OCI-LY7 (cell line): Measurements from ENCODE around the gene MCTP2. TPM values are rescaled to one million over a fixed set of nuclear protein-coding genes. Genes with fewer than 3 reads are reported as not detected.

Experiments
- BruUV-seq: library from RNA; stranded (reverse); fragments of 400-500 nt; replicated peaks from 2 replicates; lab custom pipeline; 2021; lab: Mats Ljungman, UMichigan
- CTCF ChIA-PET: fragments of 300-600 bp; sonication (Branson Sonifier 250); formaldehyde crosslinking; loops from one replicate; lab custom pipeline; 2022; ENCODE audit warnings: antibody characterized with exemption; ENCODE audit not compliant: unreplicated experiment; lab: Charles Lee
- POLR2A ChIA-PET: fragments of 300-600 bp; sonication (Branson Sonifier 250); formaldehyde crosslinking; loops from one replicate; lab custom pipeline; 2022; ENCODE audit warnings: antibody characterized with exemption; lab: Charles Lee
- DNase-seq: peaks from one replicate; pipeline ENCODE4 v3.0.0-alpha.2; 2015; ENCODE audit warnings: low spot score
- H2AFZ ChIP-seq: fragments of 200-600 bp; sonication (generic), shearing (Covaris generic); 2 replicates; pipeline ENCODE4 v1.6.1; 2014; ENCODE audit warnings: mild to moderate bottlenecking, antibody characterized with exemption, low read length, moderate library complexity
- H3K27ac ChIP-seq: fragments of 200-600 bp; sonication (generic); 2 replicates; pipeline ENCODE4 v1.5.1; 2014; ENCODE audit warnings: mixed run types, low read depth, mild to moderate bottlenecking, moderate library complexity, low read length, inconsistent platforms; ENCODE audit not compliant: poor library complexity, severe bottlenecking
- H3K36me3 ChIP-seq: fragments of 200-600 bp; sonication (generic); 2 replicates; pipeline ENCODE4 v1.6.1; 2014; ENCODE audit warnings: mild to moderate bottlenecking, antibody characterized with exemption, low read length, moderate library complexity, mixed read lengths; ENCODE audit not compliant: insufficient read depth
- H3K4me1 ChIP-seq: fragments of 200-600 bp; sonication (generic); 2 replicates; pipeline ENCODE4 v1.5.1; 2014; ENCODE audit warnings: mild to moderate bottlenecking, low read length; ENCODE audit not compliant: insufficient read depth, poor library complexity, severe bottlenecking
- H3K4me2 ChIP-seq: fragments of 200-600 bp; sonication (generic); 2 replicates; pipeline ENCODE4 v1.6.1; 2014; ENCODE audit warnings: mild to moderate bottlenecking, low read length
- H3K4me3 ChIP-seq: fragments of 200-600 bp; sonication (generic); 2 replicates; pipeline ENCODE4 v1.5.1; 2014; ENCODE audit warnings: mild to moderate bottlenecking, low read depth, low read length; ENCODE audit not compliant: poor library complexity, severe bottlenecking
- H3K79me2 ChIP-seq: fragments of 200-600 bp; sonication (generic); 2 replicates; pipeline ENCODE4 v1.6.1; 2016; ENCODE audit warnings: low read depth, mild to moderate bottlenecking, low read length, moderate library complexity, mixed read lengths; ENCODE audit not compliant: insufficient read depth
- H3K9me2 ChIP-seq: fragments of 200-600 bp; sonication (generic); 2 replicates; pipeline ENCODE4 v1.6.1; 2016; ENCODE audit warnings: mild to moderate bottlenecking, low read length, mixed read lengths; ENCODE audit not compliant: insufficient read depth
- H3K9me3 ChIP-seq: fragments of 200-600 bp; sonication (generic); 2 replicates; pipeline ENCODE4 v1.6.1; 2014; ENCODE audit warnings: mild to moderate bottlenecking, mixed run types, low read length, mixed read lengths
- H4K20me1 ChIP-seq: fragments of 200-600 bp; sonication (generic); 2 replicates; pipeline ENCODE4 v1.6.1; 2014; ENCODE audit warnings: mild to moderate bottlenecking, antibody characterized with exemption, low read length, moderate library complexity, mixed read lengths; ENCODE audit not compliant: insufficient read depth
- EZH2phosphoT487 ChIP-seq: fragments of 200-600 bp; sonication (generic); IDR thresholded peaks from 2 replicates; pipeline ENCODE4 v1.6.1; 2018; ENCODE audit warnings: low read depth, borderline replicate concordance, mild to moderate bottlenecking, mixed run types, antibody characterized with exemption, low read length, moderate library complexity, mixed read lengths
- intact Hi-C: fragments of 100-400 bp; cut with micrococcal nuclease; formaldehyde crosslinking; loops from one replicate; pipeline ENCODE4 v1.10.0; 2022; ENCODE audit not compliant: unreplicated experiment
- total RNA-seq, 2 experiments: library from RNA; depleted of rRNA in 1 of 2; stranded (reverse); fragments of >200 nt in 1 of 2; shearing (Covaris generic) in 1 of 2; gene quantifications; 2 replicates each; pipeline ENCODE4 v1.2.3, GENCODE V29; 2014 to 2022
- TF ChIP-seq, protein P1 (sequence below): fragments of 200-600 bp; sonication (generic); conservative IDR thresholded peaks from 2 replicates; pipeline ENCODE4 v1.5.1; 2014; ENCODE audit warnings: mild to moderate bottlenecking, antibody characterized with exemption, low read length, moderate library complexity, mixed read lengths

The MCTP2 gene
- total RNA-seq, 2 experiments from 2014 or later: 73.2 to 90.6 TPM

DNA sequence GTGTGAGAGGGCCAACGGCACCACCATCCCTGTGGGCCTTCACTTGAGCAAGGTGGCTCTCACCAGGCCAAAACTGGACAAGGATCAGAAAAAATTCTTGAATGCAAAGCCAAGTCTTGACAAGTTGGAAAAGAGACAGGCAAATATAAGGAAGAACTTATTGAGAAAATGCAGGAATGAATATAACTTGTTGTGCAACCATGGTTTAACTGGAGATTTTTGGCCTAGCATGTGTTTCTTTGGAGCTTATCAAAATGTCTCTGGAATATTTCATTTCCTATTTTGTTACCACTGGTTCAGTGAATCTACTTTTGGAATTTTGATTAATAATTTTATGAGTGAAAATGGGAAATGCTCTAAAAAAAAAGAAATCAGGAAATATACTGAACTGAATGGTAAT lies 42.5 kb downstream of the MCTP2 start:
- TF ChIP-seq EZH2phosphoT487: no peak
- TF ChIP-seq, protein P1, sequence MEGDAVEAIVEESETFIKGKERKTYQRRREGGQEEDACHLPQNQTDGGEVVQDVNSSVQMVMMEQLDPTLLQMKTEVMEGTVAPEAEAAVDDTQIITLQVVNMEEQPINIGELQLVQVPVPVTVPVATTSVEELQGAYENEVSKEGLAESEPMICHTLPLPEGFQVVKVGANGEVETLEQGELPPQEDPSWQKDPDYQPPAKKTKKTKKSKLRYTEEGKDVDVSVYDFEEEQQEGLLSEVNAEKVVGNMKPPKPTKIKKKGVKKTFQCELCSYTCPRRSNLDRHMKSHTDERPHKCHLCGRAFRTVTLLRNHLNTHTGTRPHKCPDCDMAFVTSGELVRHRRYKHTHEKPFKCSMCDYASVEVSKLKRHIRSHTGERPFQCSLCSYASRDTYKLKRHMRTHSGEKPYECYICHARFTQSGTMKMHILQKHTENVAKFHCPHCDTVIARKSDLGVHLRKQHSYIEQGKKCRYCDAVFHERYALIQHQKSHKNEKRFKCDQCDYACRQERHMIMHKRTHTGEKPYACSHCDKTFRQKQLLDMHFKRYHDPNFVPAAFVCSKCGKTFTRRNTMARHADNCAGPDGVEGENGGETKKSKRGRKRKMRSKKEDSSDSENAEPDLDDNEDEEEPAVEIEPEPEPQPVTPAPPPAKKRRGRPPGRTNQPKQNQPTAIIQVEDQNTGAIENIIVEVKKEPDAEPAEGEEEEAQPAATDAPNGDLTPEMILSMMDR: no peak
- CTCF ChIA-PET: no interaction called here
- Histone ChIP-seq H3K4me3 (no peak overlapping the region), H3K4me1 (peaks cover 70% of the 10 kb centered on the region), H3K4me2 (no peak overlapping the region), H3K79me2 (peaks cover 80% of the 10 kb centered on the region; the same call in 1 of the 2 replicates), H4K20me1 (no peaks in the 10 kb centered on the region), H3K27ac (no peak overlapping the region), H3K9me3 (no peaks in the 10 kb centered on the region), H2AFZ (no peak overlapping the region), H3K36me3 (no peaks in the 10 kb centered on the region; the same call in 1 of the 2 replicates), H3K9me2 (no peaks in the 10 kb centered on the region)
- no TSS peak for BruUV-seq
- intact Hi-C loops: no loop called here
- no peak for DNase-seq
- POLR2A ChIA-PET: interaction anchor here (0.7 to 2.0 kb wide), 3 partner anchors 10 to 15 kb away, joined by 3 to 4 read pairs (median 4); no protein-coding TSS in a partner anchor

DNA sequence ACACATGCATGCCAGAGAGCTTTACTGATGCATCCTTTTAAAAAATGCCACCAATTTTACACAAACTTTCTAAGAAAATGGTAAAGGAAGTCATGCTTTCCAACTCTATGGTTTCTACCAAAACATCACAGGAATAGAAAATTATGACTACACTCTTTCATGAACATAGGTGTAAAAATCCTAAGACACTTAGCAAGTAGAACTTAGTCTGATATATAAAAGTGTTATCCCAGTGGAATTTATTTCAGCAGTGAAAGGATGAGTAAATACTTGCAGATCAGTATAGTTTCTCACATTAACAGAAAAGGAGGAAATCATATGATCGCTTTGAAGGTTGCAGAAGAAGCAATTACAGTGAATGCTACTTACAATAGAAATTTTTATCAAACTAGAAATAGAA lies 43.4 kb downstream of the MCTP2 start:
- Histone ChIP-seq H3K4me2 (no peak overlapping the region), H3K9me2 (no peaks in the 10 kb centered on the region), H2AFZ (no peak overlapping the region), H3K27ac (no peak overlapping the region), H3K36me3 (no peaks in the 10 kb centered on the region; the same call in 1 of the 2 replicates), H4K20me1 (no peaks in the 10 kb centered on the region), H3K79me2 (peaks cover 75% of the 10 kb centered on the region; the same call in 1 of the 2 replicates), H3K4me3 (no peak overlapping the region), H3K4me1 (peaks cover 76% of the 10 kb centered on the region), H3K9me3 (no peaks in the 10 kb centered on the region)
- CTCF ChIA-PET: no interaction called here
- BruUV-seq: no TSS peak
- intact Hi-C loops: loop anchor here (5.0 kb wide), 1 partner anchor 43 kb away; no protein-coding TSS in a partner anchor
- TF ChIP-seq, protein P1: no peak
- no peak for TF ChIP-seq EZH2phosphoT487
- POLR2A ChIA-PET: interaction anchor here (1.0 kb wide), 1 partner anchor 14 kb away, joined by 3 read pairs; no protein-coding TSS in a partner anchor
- no peak for DNase-seq

DNA sequence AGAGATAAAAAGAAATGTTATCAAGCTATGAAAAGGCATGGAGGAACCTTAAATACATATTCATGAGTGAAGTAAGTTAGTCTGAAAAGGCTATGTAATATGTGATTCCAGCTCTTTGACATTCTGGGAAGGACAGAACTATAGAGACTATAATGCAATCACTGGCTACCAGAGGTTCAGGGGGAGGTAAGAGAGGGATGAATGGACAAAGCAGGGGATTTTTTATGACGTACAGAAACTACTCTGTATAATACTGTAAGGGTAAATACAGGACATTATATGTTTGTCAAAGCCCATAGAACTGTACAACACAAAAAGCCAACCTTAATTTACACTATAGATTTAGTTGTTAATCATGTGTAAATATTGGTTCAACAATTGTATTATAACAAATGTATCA lies 46.1 kb downstream of the MCTP2 start:
- H2AFZ ChIP-seq: no peak overlapping the region
- peaks cover 19% of the 10 kb centered on the region; the same call in 1 of the 2 replicates for H3K9me3 ChIP-seq
- BruUV-seq: no TSS peak
- ChIA-PET POLR2A (interaction anchor here (0.7 to 2.7 kb wide), 9 partner anchors 10 to 130 kb away, joined by 3 to 18 read pairs (median 4); no protein-coding TSS in a partner anchor), CTCF (no interaction called here)
- no peak overlapping the region for H3K27ac ChIP-seq
- 0 out of 2 replicates have a peak overlapping the region, but pooled peaks have one; percentile 2 for H3K4me2 ChIP-seq
- no peaks in the 10 kb centered on the region for H4K20me1 ChIP-seq
- intact Hi-C loops: loop anchor here (5.0 kb wide), 1 partner anchor 40 kb away; no protein-coding TSS in a partner anchor
- peaks cover 64% of the 10 kb centered on the region for H3K4me1 ChIP-seq
- TF ChIP-seq, protein P1: no peak
- no peak for TF ChIP-seq EZH2phosphoT487
- peaks cover 23% of the 10 kb centered on the region for H3K36me3 ChIP-seq
- H3K4me3 ChIP-seq: no peak overlapping the region
- peaks cover 76% of the 10 kb centered on the region for H3K79me2 ChIP-seq
- H3K9me2 ChIP-seq: no peaks in the 10 kb centered on the region
- DNase-seq: no peak
